Fibroblast of mammary gland (primary cell): ENCODE results near the gene CTDNEP1.
A peak's percentile ranks its signal among the peaks of the same experiment; 100 is the strongest.

ENCODE experiments used
- DNase-seq: peaks from one replicate; pipeline ENCODE4 v3.0.0-alpha.2; 2010; ENCODE audit warnings: low read depth
- H3K4me3 ChIP-seq: 2 replicates; pipeline ENCODE4 v1.5.1; 2011; ENCODE audit warnings: low read depth, mild to moderate bottlenecking, low read length, moderate library complexity; ENCODE audit not compliant: control insufficient read depth
- CTCF ChIP-seq: conservative IDR thresholded peaks from 2 replicates; pipeline ENCODE4 v1.5.1; 2011; ENCODE audit warnings: low read depth, low read length, inconsistent platforms; ENCODE audit not compliant: control insufficient read depth, insufficient read depth

The CTDNEP1 gene

GRCh38 chr17:7284911-7285310 lies 33.4 kb upstream of the CTDNEP1 start:
- no peak overlapping the region for H3K4me3 ChIP-seq
- no peak for DNase-seq
- TF ChIP-seq CTCF: no peak

GRCh38 chr17:7283471-7284216 lies 32.1 kb upstream of the CTDNEP1 start:
- no peak overlapping the region for H3K4me3 ChIP-seq
- TF ChIP-seq CTCF: no peak
- no peak for DNase-seq

GRCh38 chr17:7282752-7283321 lies 31.3 kb upstream of the CTDNEP1 start:
- DNase-seq: no peak
- TF ChIP-seq CTCF: no peak
- H3K4me3 ChIP-seq: no peak overlapping the region

- TF ChIP-seq CTCF: no peak
- DNase-seq: no peak
- H3K4me3 ChIP-seq: peak overlapping the region; percentile 37
These were observed 30.6 kb upstream of the CTDNEP1 start for GRCh38 chr17:7281953-7282751.

GRCh38 chr17:7281074-7281952 lies 29.8 kb upstream of the CTDNEP1 start, which contains the start of gene SLC2A4:
TSS of gene SLC2A4 (plus strand) at chr17:7281718. CDS start at chr17:7281935, 217 bp downstream.
- DNase-seq: peak; percentile 92
- H3K4me3 ChIP-seq: peak within 1 kb of the TSS; percentile 44
- TF ChIP-seq CTCF: no peak

- DNase-seq: peak; percentile 75
- peak; percentile 96 for TF ChIP-seq CTCF
- H3K4me3 ChIP-seq: peak overlapping the region; percentile 44
These were observed 29.1 kb upstream of the CTDNEP1 start for GRCh38 chr17:7280519-7281073.
